Vagina (tissue), 2 donors: ENCODE data around the gene KRT5. TPM values are rescaled to one million over a fixed set of nuclear protein-coding genes. Genes with fewer than 3 reads are reported as not detected.

Source experiments
- DNase-seq, 2 donors: peaks; one replicate each; pipeline ENCODE4 v3.0.0-alpha.2; 2017; ENCODE audit errors: extremely low spot score in 2 of 2
- H3K27ac ChIP-seq: fragments of 200-600 bp; sonication (generic); one replicate; pipeline ENCODE4 v1.5.1; 2019
- H3K27me3 ChIP-seq: fragments of 200-600 bp; sonication (generic); one replicate; pipeline ENCODE4 v1.5.1; 2019
- H3K36me3 ChIP-seq, 2 donors: fragments of 200-600 bp; sonication (generic); one replicate each; pipeline ENCODE4 v1.5.1; 2017 to 2019
- H3K4me1 ChIP-seq: fragments of 200-600 bp; sonication (generic); one replicate; pipeline ENCODE4 v1.5.1; 2019
- H3K4me3 ChIP-seq, 2 donors: fragments of 200-600 bp; sonication (generic); 1 replicate in 1 of 2; 2 replicates in 1 of 2; pipeline ENCODE4 v1.5.1; 2016 to 2019
- H3K9me3 ChIP-seq: fragments of 200-600 bp; sonication (generic); one replicate; pipeline ENCODE4 v1.5.1; 2019
- POLR2A ChIP-seq, 2 donors: fragments of 450-650 bp; IDR thresholded peaks; one replicate each; pipeline ENCODE4 v1.6.1; 2017; ENCODE audit warnings: antibody characterized with exemption in 2 of 2, mild to moderate bottlenecking in 2 of 2, moderate library complexity in 2 of 2
- POLR2AphosphoS5 ChIP-seq, 2 donors: sonication (generic); formaldehyde crosslinking; IDR thresholded peaks; one replicate each; pipeline ENCODE4 v1.9.0; 2017; ENCODE audit warnings: antibody characterized with exemption in 2 of 2, mild to moderate bottlenecking in 2 of 2, low read depth in 1 of 2; ENCODE audit not compliant: insufficient read depth in 1 of 2
- intact Hi-C: fragments of 100-400 bp; cut with DNase I; formaldehyde crosslinking; loops from one replicate; pipeline ENCODE4 v1.15.1; 2023
- total RNA-seq: library from RNA; depleted of rRNA; stranded (reverse); fragments of >200 nt; gene quantifications from one replicate; pipeline ENCODE4 v1.2.3, GENCODE V29; 2016
- TF ChIP-seq, protein P1 (sequence below), 3 experiments: fragments of 450-650 bp in 2 of 3; fragments of 200-600 bp in 1 of 3; sonication (generic) in 1 of 3; IDR thresholded peaks; one replicate each; pipeline ENCODE4 v1.5.1; 2017 to 2019; ENCODE audit warnings: antibody characterized with exemption in 3 of 3, mild to moderate bottlenecking in 2 of 3, moderate library complexity in 2 of 3

KRT5 gene
- total RNA-seq, 1 donor from 2014 or later, result 4,247 TPM

DNA sequence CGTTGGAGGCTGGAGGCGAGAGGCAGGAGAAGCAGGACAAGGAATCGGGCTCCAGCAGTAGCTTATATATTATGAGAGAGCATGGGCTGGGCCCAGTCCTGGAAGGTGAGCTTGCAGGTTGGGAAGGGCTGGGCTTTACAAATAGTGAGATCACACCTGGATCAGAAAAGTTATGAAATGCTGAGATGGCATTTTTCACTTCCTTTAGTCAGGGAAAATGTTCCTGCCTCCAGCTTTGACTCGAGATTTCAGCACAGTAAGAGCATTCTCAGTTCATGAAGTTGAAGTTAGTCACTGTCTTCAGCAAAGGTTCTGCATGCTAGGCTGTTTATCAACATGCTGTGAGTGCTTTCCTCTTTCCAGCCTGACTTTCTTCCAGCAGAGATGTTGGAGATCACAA is 46.4 kb downstream of the KRT5 start, which contains the start of gene KRT6C:
Gene KRT6C, minus strand, starts transcription at position 38 of the 400 bp plus-strand sequence. CDS start 68 bp downstream, outside the sequence.
- DNase-seq, result no peak

DNA sequence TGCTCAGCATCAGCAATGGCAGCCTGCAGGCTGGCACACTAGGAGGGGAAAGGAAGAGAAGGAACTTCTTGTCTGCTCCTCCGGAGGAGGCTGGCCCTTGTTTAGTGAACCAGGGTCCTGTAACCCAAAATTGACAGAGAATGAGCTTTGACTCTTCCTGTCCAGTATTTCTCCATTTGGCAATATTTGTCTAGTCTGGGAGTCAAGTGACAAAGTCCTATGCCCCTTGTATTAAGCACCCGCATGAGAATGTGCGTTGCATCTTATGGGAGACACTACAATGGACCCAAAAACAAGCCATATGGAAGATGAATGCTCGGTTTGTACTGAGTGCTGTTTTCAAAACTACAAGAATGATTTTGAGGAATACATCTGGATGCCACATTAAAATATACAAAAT is 50.3 kb downstream of the KRT5 start:
- no peak for DNase-seq
- H3K4me1 ChIP-seq, result no peaks in the 10 kb centered on the region
- no peak overlapping the region for H3K4me3 ChIP-seq
- no peaks in the 10 kb centered on the region for H3K36me3 ChIP-seq
- no peak for TF ChIP-seq POLR2AphosphoS5 (IDR thresholded peaks at IDR 0.05; ENCODE audit: insufficient read depth in 1 of 2, low read depth in 1 of 2)
- no peak for TF ChIP-seq POLR2A (IDR thresholded peaks at IDR 0.05)
- TF ChIP-seq, protein P1, sequence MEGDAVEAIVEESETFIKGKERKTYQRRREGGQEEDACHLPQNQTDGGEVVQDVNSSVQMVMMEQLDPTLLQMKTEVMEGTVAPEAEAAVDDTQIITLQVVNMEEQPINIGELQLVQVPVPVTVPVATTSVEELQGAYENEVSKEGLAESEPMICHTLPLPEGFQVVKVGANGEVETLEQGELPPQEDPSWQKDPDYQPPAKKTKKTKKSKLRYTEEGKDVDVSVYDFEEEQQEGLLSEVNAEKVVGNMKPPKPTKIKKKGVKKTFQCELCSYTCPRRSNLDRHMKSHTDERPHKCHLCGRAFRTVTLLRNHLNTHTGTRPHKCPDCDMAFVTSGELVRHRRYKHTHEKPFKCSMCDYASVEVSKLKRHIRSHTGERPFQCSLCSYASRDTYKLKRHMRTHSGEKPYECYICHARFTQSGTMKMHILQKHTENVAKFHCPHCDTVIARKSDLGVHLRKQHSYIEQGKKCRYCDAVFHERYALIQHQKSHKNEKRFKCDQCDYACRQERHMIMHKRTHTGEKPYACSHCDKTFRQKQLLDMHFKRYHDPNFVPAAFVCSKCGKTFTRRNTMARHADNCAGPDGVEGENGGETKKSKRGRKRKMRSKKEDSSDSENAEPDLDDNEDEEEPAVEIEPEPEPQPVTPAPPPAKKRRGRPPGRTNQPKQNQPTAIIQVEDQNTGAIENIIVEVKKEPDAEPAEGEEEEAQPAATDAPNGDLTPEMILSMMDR (IDR thresholded peaks at IDR 0.05), result no peak
- intact Hi-C loops, result no loop called here
- no peak overlapping the region for H3K27ac ChIP-seq
- H3K9me3 ChIP-seq, result no peaks in the 10 kb centered on the region
- no peaks in the 10 kb centered on the region for H3K27me3 ChIP-seq

More for the DNA sequence above, 46.4 kb downstream of the KRT5 start, which contains the start of gene KRT6C:
- H3K27me3 ChIP-seq, result no peaks in the 10 kb centered on the region
- TF ChIP-seq, protein P1 (IDR thresholded peaks at IDR 0.05), result no peak
- TF ChIP-seq POLR2AphosphoS5 (IDR thresholded peaks at IDR 0.05; ENCODE audit: insufficient read depth in 1 of 2, low read depth in 1 of 2), result peak in 1 of 2 donors; percentile 63
- TF ChIP-seq POLR2A (IDR thresholded peaks at IDR 0.05), result no peak
- intact Hi-C loops, result no loop called here
- H3K9me3 ChIP-seq, result no peaks in the 10 kb centered on the region
- H3K36me3 ChIP-seq, result no peaks in the 10 kb centered on the region
- H3K4me3 ChIP-seq, result no peak within 1 kb of the TSS
- no peaks in the 10 kb centered on the region for H3K4me1 ChIP-seq
- no peak within 1 kb of the TSS for H3K27ac ChIP-seq

- Histone ChIP-seq H3K27me3 (no peaks in the 10 kb centered on the region), H3K27ac (no peak overlapping the region), H3K4me1 (no peaks in the 10 kb centered on the region), H3K9me3 (no peaks in the 10 kb centered on the region), H3K36me3 (no peaks in the 10 kb centered on the region), H3K4me3 (no peak overlapping the region)
- no peak for TF ChIP-seq POLR2AphosphoS5 (IDR thresholded peaks at IDR 0.05; ENCODE audit: insufficient read depth in 1 of 2, low read depth in 1 of 2)
- TF ChIP-seq, protein P1 (IDR thresholded peaks at IDR 0.05), result no peak
- no peak for TF ChIP-seq POLR2A (IDR thresholded peaks at IDR 0.05)
- no peak for DNase-seq
- intact Hi-C loops, result no loop called here
These were observed 55.3 kb downstream of the KRT5 start for GRCh38 chr12:52464897-52465296.

Other genes with a start within 250 kb of the KRT5 start
- not detected for gene KRT86, start 245.7 kb downstream of the KRT5 start, total RNA-seq
- gene KRT81, start 228.9 kb downstream of the KRT5 start, total RNA-seq, result not detected
- gene KRT83, start 199.0 kb downstream of the KRT5 start, total RNA-seq, result not detected
- not detected for gene KRT85, start 152.9 kb downstream of the KRT5 start, total RNA-seq
- gene KRT84, start 134.7 kb downstream of the KRT5 start, total RNA-seq, result not detected
- not detected for gene KRT82, start 114.1 kb downstream of the KRT5 start, total RNA-seq
- not detected for gene KRT75, start 86.0 kb downstream of the KRT5 start, total RNA-seq
- 184 TPM for gene KRT6B, start 68.2 kb downstream of the KRT5 start, total RNA-seq
- 257 TPM for gene KRT6C, start 46.6 kb downstream of the KRT5 start, total RNA-seq
- gene KRT6A, start 27.1 kb downstream of the KRT5 start, total RNA-seq, result 7,258 TPM
- not detected for gene KRT71, start 32.8 kb upstream of the KRT5 start, total RNA-seq
- gene KRT74, start 53.4 kb upstream of the KRT5 start, total RNA-seq, result not detected
- not detected for gene KRT72, start 81.1 kb upstream of the KRT5 start, total RNA-seq
- not detected for gene KRT73, start 98.2 kb upstream of the KRT5 start, total RNA-seq
- 2.0 TPM for gene KRT2, start 131.8 kb upstream of the KRT5 start, total RNA-seq
- gene KRT1, start 160.0 kb upstream of the KRT5 start, total RNA-seq, result 886 TPM
- gene KRT77, start 183.1 kb upstream of the KRT5 start, total RNA-seq, result 2.5 TPM